ENCODE measurements around the gene FAM174C.

DNA sequence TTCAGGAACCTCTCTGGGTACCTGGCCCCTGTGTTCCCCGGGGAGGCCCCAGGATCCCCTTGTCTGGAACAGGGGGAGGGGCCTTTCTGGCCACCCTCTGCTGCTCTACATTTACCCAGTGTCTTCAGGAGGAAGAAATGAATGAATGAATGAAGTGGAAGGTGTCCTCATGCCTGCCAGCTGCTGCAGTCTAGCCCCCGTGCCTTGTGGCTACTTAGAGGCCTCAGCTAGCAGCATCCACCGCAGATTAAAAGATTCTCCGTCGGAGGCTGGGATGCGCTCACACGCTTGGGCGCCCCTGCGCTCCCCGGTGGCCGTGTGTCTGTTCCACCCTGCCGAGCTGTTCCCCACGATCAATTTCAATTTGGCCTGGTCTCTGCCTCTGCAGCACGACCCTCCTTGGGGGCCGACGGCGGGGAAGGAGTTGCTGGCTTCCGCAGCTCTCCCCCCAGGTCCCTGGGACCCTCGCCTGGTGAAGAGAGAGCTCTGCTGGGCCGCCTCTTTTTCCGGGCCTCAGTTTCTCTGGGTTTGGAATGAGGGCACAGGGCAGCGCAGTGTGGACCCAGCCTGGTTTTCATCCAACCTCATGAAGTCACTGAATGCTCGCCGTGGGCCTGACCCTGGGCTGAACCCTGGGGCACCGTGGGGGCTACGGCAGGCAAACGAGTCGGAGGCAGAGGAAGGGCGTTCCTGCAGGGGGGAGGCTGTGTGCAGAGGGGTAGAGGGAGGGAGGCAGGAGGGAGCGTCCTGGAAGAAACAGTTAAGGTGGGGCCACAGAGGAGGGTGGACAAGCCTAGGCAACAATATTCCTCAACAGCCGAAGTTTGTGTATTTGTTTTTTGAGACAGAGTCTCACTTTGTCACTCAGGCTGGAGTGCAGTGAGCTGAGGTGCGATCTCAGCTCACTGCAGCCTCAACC, 38.6 kb downstream of the FAM174C start:
- TF ChIP-seq, protein P1, sequence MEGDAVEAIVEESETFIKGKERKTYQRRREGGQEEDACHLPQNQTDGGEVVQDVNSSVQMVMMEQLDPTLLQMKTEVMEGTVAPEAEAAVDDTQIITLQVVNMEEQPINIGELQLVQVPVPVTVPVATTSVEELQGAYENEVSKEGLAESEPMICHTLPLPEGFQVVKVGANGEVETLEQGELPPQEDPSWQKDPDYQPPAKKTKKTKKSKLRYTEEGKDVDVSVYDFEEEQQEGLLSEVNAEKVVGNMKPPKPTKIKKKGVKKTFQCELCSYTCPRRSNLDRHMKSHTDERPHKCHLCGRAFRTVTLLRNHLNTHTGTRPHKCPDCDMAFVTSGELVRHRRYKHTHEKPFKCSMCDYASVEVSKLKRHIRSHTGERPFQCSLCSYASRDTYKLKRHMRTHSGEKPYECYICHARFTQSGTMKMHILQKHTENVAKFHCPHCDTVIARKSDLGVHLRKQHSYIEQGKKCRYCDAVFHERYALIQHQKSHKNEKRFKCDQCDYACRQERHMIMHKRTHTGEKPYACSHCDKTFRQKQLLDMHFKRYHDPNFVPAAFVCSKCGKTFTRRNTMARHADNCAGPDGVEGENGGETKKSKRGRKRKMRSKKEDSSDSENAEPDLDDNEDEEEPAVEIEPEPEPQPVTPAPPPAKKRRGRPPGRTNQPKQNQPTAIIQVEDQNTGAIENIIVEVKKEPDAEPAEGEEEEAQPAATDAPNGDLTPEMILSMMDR (IDR thresholded peaks at IDR 0.05), result no peak
- no peak for TF ChIP-seq EP300 (IDR thresholded peaks at IDR 0.05)
- TF ChIP-seq POLR2A (IDR thresholded peaks at IDR 0.05), result no peak

All from suprapubic skin (tissue), 3 donors.